GM18498 (cell line): ENCODE results near the gene KIF5B.
"Not testable (repeated sequence)": the region's sequence is repeated elsewhere in the genome, so short reads cannot be mapped to it uniquely, and the experiment has no call there.

Source experiments
- ATAC-seq: cut with Tn5 transposase; IDR thresholded peaks from one replicate; pipeline ENCODE4 v1.9.1; 2021; ENCODE audit warnings: mild to moderate bottlenecking, moderate library complexity; ENCODE audit not compliant: unreplicated experiment

Gene KIF5B

GRCh38 chr10:32017044-32017443, 39.2 kb downstream of the KIF5B start:
- no peak for ATAC-seq

DNA sequence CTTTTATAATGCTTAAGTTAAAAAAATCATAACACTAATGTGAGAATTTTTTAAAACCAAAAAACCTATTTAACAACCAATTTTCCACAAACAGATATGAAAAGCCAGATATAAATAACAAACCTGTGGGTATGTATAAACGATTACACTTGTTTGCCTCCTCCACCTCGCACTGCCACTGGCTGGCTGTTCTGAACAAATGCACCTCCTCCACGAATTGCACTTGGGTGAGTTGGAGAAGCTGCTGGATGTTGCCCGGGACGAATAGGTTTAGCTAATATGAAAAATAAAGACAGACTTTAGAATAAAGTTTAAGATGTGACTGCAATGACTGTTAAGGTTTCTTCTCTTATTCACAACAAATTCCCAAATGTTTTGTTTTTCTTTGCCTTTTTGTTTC, 40.8 kb downstream of the KIF5B start:
- ATAC-seq, result no peak

DNA sequence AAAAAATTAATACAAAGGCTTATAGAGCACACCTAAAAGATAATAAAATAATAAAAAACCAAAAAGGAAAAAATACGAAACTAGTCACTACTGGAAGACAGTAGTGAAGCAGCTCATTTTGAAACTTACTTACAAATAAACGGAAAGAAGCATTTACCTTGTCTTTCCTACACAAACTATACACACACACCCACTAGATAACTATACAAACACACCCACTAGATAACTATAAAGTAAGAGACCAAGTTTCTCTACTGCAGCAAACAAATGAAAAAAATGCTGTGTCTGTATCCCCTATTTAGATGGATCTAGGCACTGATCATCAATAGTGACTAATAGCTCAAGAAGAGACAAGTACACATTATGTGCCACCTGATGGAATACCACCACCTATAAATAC, 49.2 kb downstream of the KIF5B start:
- ATAC-seq, result no peak

- no peak for ATAC-seq
Measured at GRCh38 chr10:32005050-32005449, 51.2 kb downstream of the KIF5B start.

GRCh38 chr10:32004161-32004591, 52.0 kb downstream of the KIF5B start:
- no peak for ATAC-seq

- no peak for ATAC-seq
Measured at GRCh38 chr10:32002531-32002930, 53.7 kb downstream of the KIF5B start.

GRCh38 chr10:32000937-32001336, 55.3 kb downstream of the KIF5B start:
- no peak for ATAC-seq

DNA sequence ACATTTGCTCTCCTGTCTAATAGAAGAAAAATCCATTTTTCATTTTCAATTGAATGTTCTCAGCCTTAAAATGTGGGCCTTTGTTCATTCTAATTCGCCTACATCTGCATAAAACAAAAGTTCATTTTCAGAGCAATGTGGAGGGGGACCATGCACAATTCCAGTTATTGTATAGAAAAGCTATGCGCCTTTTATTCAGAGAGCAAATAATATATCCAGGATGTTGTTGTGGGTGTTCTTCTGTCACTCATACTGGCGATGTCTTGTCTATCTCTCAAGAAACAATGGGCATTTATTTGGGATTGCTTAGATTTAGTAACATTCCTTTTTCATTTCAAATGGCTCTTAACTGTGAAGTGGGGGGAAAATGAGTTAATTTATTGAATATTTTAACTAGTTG, 56.4 kb downstream of the KIF5B start:
- no peak for ATAC-seq

DNA sequence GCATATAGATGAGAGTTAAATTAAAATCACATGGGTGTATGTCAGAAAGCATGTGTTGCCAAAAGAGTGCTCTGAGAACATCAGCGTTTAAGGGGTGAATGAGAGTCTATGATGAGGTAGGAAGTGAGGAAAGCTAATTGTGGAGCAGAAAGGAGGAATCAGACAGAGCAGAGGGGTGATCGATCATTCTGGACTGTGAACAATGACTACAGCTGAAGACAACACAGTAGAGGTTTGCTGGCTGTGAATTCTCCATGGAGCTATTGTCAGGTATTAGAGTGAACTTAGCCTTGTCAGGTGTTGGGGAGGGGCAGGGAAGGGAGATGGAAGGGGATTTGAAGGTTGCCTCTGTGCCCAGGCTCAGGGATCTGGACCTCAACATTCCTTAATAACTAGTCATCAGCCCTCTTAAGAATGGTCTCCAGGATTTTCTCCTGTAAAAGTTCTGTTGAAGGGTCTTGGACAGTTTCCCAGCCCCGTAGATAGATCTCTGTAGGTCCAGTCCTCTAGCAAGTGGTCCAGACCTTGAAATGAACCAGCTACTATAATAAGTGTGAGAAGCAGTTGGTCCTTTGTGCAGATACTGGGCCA, 57.1 kb downstream of the KIF5B start:
- no peak for ATAC-seq

- ATAC-seq, result no peak
Measured at GRCh38 chr10:31994926-31995325, 61.3 kb downstream of the KIF5B start.

DNA sequence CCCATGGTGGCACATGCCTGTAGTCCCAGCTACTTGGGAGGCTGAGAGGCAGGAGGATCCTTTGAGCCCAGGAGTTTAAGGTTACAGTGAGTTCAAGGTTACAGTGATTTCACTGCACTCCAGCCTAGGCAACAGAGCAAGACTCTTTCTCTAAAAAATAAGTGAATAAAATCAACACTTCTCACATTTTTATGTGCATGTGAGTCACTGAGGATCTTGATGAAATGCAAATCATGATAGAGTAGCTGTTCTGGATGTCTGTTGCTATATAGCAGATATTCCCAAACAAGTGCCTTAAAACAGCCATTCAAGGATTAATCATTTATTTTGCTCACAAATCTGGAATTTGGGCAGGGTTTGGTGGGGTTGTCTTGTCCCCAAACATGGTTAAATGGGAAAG, 65.3 kb downstream of the KIF5B start:
- ATAC-seq, result no peak

DNA sequence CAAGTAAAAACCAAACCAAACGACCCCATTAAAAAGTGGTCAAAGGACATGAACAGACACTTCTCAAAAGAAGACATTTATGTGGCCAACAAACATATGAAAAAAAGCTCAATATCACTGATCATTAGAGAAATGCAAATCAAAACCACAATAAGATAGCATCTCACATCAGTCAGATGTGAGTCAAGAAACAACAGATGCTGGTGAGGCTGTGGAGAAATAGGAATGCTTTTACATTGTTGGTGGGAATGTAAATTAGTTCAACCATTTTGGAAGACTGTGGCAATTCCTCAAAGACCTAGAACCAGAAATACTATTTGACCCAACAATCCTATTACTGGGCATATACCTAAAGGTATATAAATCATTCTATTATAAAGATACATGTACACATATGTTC, 68.4 kb downstream of the KIF5B start:
- not testable (repeated sequence) for ATAC-seq

- ATAC-seq, result no peak
Measured at GRCh38 chr10:31982111-31982510, 74.1 kb downstream of the KIF5B start.

GRCh38 chr10:31980471-31980870, 75.8 kb downstream of the KIF5B start:
- no peak for ATAC-seq

GRCh38 chr10:31979071-31979470, 77.2 kb downstream of the KIF5B start:
- ATAC-seq, result not testable (repeated sequence)

- ATAC-seq, result no peak
Measured at GRCh38 chr10:31978156-31978483, 78.1 kb downstream of the KIF5B start.

DNA sequence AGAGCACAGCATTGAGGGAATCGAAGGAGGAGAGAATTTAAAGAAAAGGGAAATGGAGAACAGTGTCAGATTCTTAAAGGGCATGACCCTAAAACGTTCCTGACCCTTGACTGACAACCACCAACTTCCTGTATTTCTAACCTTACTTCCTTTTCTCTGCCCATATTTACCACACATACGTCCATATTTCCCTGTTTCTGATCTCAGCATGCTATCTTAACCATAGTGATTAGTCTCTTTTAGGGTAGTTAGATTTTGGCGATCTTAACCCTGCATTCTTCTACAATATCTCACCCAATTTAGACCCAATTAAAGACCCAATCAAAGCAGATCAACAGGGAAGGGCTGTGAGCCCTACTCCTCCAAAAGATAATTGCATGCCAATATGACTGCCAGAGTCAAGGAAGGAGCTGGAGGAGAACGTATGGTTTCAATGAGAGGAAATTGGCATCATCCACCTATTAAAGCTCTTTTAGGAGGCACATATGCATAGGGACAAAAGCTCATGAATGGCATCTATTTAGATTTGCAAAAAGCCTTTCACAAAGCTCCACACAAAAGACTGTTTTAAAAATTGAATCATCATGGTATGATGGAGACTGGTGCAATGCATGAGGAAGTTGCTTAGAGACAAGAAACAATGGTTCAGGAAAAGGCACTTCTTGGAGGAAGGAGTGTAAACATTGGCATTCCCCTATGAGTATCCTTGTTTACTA, 78.6 kb downstream of the KIF5B start:
- ATAC-seq, result no peak

DNA sequence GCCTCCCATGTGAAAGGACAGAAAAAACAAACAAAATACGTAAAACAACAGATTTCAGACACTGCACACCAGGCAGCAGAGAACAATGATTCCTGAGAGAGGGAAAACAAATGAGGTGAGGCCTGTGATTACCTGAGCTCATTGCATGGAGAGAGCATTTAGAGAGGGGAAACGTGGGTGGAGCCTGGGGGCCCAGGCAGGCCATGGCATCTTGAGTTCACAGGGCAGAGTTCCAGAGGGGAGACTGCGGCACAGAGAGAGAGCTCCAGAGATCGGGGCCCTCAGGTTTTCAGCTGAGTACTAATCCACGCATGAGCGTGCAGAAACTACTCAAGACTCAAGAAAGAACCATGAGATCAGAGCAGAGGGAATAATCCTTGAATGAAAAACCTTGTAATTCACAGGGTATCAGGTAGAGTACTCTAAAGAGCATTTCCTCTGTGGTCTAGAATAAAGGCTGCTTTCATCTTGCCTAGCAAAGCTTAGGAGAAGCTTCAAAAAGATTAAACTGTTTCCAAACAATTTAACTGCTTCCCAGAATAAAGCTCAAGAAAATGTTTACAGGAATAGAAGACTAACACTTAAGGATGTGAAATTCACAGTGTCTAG, 81.0 kb downstream of the KIF5B start:
- ATAC-seq, result no peak

- ATAC-seq, result no peak
Measured at GRCh38 chr10:31974434-31975124, 81.6 kb downstream of the KIF5B start.

DNA sequence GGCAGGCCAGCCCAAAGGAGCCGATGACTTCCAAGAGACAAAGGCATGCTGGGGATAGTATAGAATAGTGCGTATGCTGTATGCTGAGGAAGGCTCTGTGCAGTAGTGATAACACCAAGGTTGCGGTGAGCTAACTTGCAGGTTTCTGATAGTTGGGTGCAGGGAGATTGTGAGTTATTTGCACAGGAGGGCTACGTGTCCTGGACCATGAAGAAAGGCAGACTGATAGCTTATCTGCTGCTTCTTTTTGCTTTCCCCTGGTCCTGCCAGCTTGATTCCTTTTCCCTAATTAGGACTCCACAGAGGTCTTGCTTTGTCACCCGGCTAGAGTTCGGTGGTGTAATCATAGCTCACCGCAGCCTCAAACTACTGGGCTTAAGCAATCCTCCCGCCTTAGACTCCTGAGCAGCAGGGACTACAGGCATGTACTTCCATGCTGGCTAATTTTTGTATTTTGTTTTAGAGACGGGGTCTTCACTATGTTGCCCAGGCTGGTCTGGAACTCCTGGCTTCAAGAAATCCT, 83.6 kb downstream of the KIF5B start:
- no peak for ATAC-seq

- ATAC-seq, result not testable (repeated sequence)
Measured at GRCh38 chr10:31969847-31970246, 86.4 kb downstream of the KIF5B start.

DNA sequence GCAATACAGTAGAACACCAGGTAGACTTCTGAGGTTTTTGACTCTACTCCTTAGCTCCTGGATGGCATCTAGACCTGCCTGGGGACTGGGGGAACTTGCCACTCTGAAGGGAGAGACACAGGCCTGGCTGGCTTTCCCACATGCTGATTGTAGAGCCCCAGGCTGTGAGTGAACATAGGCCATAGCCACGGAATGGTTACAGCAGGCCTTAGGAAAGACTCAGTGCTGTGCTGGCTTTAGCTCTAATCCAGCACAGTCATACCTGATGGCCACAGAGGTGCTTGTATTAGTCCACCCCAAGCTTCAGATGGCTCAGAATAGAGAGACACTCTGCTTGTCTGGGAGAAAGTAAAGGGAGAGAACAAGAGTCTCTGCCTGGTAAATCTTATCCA, 92.6 kb downstream of the KIF5B start:
- ATAC-seq, result no peak
